HFF-Myc (cell line): ENCODE data around the gene PYGO1.

Source experiments
- DNase-seq: peaks from one replicate; pipeline ENCODE4 v3.0.0-alpha.2; 2011; ENCODE audit warnings: low read depth; ENCODE audit errors: extremely low read depth
- H3K4me3 ChIP-seq: replicated peaks from 2 replicates; pipeline ENCODE4 v1.5.1; 2011; ENCODE audit warnings: low read depth, mild to moderate bottlenecking, control low read depth, low read length
- CTCF ChIP-seq: IDR thresholded peaks from 2 replicates; pipeline ENCODE4 v1.5.1; 2012; ENCODE audit warnings: mild to moderate bottlenecking, low read depth, low read length, control low read depth; ENCODE audit errors: missing control alignments

The PYGO1 gene

GRCh38 chr15:55627730-55628368, 39.7 kb upstream of the PYGO1 start:
- no peak overlapping the region for H3K4me3 ChIP-seq
- TF ChIP-seq CTCF: peak; percentile 30
- DNase-seq: peak; percentile 72

DNA sequence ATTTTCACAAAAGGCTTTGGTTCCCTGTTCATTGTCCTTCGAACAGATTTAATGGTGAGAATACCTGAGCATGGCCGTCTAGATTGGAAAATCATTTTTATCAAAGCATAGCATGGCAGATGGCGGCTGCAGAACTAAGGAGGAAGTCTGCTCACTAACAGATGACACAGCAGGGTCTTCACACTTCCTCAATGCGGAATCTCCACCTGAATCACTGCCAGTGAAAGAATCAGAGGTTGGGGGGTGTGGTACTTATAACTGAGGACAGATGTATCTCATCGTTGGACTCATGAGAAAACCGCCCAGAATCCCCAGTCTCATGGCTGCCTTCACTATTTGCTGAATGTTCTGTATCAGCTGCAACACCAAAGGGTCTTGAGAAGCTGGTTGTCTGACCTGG, 31.6 kb upstream of the PYGO1 start:
- H3K4me3 ChIP-seq: no peak overlapping the region
- no peak for DNase-seq
- TF ChIP-seq CTCF: no peak

- H3K4me3 ChIP-seq: no peak overlapping the region
- no peak for TF ChIP-seq CTCF
- no peak for DNase-seq
These were observed 30.2 kb upstream of the PYGO1 start for GRCh38 chr15:55618387-55618786.

DNA sequence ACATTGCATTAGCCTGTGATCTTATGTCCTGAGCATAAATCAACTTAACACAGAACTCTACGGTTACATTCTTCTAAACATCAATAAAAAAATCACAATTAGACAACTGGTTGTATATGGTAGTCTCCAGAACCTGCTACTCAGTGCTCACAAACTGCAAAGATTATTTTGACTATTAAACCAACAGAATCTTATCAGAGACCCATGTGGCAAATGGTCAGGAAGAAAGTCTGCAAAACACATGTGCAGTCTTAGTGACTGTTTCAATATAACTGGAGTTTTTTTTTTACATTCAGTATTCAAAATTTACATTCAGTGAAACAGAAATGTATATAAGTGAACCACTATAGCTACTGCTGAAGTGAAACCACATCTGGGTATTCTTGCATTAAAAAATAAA, 27.3 kb upstream of the PYGO1 start:
- no peak for DNase-seq
- no peak for TF ChIP-seq CTCF
- no peak overlapping the region for H3K4me3 ChIP-seq

- DNase-seq: peak; percentile 20
- H3K4me3 ChIP-seq: no peak overlapping the region
- TF ChIP-seq CTCF: no peak
These were observed 25.6 kb upstream of the PYGO1 start for GRCh38 chr15:55613727-55614126.

- TF ChIP-seq CTCF: no peak
- no peak overlapping the region for H3K4me3 ChIP-seq
- DNase-seq: no peak
These were observed 18.1 kb upstream of the PYGO1 start for GRCh38 chr15:55606214-55606613.

DNA sequence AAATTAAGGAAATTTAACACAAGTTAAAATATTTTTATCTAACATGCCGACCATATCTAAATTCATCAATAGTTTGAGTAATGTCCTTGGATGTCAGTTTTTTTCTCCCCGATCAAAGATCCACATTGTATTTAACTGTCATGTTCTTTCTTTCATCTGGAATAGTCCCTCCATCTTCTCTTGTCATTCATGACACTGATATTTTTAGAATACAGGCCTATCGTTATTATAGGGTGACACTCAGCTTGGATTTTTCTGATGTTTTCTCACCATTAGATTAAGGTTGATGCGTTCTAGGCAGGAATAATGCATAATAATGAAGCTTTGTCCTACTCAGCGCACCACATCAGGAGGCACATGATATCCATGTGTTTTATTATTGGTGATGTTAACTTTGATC, 13.2 kb upstream of the PYGO1 start:
- TF ChIP-seq CTCF: no peak
- DNase-seq: no peak
- no peak overlapping the region for H3K4me3 ChIP-seq
